ENCODE results near the gene GMDS.

The GMDS gene

DNA sequence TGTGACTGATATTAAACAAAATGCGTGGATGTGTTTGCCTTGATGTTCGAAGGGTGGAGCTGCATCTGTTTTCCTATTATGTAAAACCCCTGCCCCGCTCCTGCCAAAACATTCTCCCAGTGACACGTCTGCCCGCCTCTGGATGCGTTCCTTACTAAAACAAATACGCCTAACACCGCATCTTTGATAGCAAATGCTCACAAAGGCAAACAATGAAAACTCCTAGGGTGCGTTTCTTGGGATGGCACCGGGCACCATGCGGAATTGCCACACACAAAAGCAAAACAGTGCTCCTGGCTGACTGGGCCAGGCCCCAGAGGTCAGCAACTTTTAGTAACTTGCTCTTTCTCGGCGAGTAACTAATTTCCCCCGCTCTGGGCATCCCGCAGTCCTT lies 644.6 kb downstream of the GMDS start:
- no peak for DNase-seq (ENCODE audit: extremely low read depth, low read depth)
- TF ChIP-seq, protein P1, sequence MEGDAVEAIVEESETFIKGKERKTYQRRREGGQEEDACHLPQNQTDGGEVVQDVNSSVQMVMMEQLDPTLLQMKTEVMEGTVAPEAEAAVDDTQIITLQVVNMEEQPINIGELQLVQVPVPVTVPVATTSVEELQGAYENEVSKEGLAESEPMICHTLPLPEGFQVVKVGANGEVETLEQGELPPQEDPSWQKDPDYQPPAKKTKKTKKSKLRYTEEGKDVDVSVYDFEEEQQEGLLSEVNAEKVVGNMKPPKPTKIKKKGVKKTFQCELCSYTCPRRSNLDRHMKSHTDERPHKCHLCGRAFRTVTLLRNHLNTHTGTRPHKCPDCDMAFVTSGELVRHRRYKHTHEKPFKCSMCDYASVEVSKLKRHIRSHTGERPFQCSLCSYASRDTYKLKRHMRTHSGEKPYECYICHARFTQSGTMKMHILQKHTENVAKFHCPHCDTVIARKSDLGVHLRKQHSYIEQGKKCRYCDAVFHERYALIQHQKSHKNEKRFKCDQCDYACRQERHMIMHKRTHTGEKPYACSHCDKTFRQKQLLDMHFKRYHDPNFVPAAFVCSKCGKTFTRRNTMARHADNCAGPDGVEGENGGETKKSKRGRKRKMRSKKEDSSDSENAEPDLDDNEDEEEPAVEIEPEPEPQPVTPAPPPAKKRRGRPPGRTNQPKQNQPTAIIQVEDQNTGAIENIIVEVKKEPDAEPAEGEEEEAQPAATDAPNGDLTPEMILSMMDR (IDR thresholded peaks at IDR 0.05; ENCODE audit: low read depth, low read length), result no peak

DNA sequence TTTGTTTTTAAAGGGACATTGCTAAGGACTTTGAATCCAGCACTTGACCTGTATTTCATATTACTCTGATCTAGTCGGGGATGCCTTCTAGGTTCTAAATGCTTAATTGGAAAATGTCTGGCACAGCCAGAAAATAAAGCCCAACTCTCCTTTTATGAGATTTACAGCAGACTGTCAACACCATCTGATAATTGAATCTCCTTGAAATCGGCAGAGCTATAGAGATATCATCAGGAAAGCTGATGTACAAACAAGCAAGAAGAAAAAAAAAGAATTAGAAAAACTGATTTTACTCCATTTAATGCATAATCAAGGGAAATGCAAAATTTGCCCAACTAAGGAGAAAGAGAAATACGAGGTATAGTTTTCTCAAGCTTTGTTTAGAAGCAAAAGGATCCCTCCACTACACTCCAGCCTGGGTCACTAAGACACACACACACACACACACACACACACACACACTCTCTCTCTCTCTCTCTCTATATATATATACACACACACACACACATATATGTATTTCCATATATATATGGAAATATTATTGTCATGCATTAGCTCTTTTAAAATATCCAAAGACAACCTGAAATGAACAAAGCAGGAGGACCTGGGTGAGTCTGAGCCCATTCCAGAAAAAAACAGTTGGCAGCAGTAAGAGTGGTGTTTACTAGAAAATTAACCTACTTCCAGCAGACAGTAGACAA lies 645.2 kb downstream of the GMDS start:
- TF ChIP-seq, protein P1 (IDR thresholded peaks at IDR 0.05; ENCODE audit: low read depth, low read length), result no peak
- DNase-seq (ENCODE audit: extremely low read depth, low read depth), result no peak

DNA sequence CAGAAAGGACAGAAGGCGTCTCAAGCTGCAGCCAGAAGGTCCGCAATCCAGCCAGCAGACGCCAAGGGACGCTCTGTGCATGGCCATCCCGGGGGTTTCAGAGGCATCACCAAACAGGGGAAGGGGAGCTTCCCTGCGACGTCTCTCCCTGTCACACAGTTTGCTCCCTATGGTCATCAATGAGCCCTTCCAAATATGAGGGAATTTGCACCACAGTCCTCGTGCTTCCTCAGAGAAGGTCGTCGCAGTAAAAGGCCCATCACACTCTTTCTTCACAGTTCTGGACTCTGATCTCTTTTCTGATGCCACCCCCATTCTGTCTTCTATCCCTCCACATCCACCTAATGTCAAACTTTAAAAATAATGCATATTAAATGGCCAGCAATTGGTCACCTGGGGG lies 645.9 kb downstream of the GMDS start:
- DNase-seq (ENCODE audit: extremely low read depth, low read depth), result no peak
- TF ChIP-seq, protein P1 (IDR thresholded peaks at IDR 0.05; ENCODE audit: low read depth, low read length), result no peak

DNA sequence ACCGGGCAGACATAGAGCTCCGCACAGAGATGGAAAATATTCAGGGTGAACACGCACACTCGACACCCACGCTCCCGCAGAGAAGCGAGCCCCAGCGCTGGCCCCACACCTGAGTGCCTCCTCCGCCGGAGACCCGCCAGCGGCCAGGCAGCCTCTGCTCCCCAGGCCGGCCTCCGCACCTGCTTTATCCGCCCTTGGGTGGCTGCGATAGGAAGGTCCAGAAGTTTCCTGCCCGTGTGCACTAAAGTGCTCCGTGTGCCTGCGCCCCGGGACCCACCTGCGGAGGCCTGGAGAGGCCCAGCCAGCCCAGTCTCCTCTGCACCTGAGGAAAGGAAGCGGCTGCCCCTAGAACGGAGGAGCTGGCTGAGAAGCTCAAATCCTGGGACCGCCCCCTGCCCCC lies 646.5 kb downstream of the GMDS start:
- TF ChIP-seq, protein P1 (IDR thresholded peaks at IDR 0.05; ENCODE audit: low read depth, low read length), result no peak
- DNase-seq (ENCODE audit: extremely low read depth, low read depth), result no peak

DNA sequence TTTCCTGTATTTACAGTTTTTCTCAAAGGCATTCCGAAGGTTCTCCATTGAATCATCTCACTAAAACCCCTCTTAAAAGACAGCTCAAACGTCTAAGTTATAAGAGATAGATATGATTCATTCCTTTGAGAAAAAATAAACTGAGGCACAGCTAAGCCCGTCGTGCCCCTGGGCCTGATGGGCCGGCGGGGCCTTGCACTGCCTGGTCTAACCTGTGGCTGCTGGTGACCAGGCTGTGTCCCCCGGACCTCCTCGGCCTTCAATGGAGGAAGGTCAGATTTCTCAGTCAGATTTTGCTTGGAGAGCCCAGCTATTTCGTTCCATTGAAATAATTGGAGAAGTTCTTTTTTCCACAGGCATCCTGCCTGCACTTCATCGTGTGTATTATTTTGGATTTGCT lies 647.0 kb downstream of the GMDS start:
- TF ChIP-seq, protein P1 (IDR thresholded peaks at IDR 0.05; ENCODE audit: low read depth, low read length), result no peak
- DNase-seq (ENCODE audit: extremely low read depth, low read depth), result no peak

DNA sequence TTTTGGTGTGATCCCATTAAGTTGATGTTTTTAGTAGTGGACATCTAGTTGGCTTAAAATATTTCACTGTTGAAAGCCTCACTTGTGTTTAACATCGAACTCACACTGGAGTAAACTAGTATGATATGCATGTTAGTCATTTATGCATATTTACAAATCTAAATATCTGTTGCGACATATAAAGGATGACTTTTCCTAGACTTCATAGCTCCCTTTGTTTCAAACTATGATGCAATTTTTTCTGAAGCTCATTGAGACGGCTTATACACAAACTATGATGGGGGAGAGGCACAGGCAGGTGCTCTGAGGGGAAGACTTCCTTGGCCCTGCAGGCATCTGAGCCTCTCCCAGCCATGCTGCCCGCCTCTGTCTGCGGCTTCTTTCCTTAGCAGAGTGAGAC lies 647.5 kb downstream of the GMDS start:
- TF ChIP-seq, protein P1 (IDR thresholded peaks at IDR 0.05; ENCODE audit: low read depth, low read length), result no peak
- no peak for DNase-seq (ENCODE audit: extremely low read depth, low read depth)

DNA sequence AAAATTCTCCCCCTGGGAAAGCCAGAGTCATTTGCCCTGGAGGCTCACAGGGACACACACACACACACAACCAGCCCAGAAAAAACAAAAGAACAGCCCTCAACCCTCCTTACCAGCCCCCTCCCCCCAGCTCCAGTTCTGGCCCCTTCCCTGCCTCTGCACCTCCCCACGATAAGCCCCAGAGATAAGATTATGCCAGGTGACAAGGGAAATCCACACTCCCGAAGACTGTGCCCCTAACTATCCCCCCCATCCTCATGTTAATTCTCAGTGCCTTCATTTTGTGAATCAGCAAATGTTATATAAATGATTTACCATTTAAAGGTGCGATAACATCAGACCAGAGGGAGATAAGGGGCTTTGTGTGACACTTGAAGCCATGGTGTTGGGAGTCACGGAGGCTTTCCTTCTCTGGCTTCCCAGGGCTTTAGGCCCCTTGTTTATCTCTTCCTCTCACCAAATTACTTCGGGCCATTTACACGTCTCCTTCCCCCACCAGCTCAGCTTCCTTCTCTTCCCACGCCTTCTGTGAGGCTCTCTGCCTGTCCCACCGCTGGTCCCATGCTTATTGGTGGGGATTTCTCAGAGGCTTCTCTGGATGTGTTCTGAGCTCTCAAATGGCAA lies 648.2 kb downstream of the GMDS start:
- no peak for DNase-seq (ENCODE audit: extremely low read depth, low read depth)
- TF ChIP-seq, protein P1 (IDR thresholded peaks at IDR 0.05; ENCODE audit: low read depth, low read length), result no peak

Data from AG09319 (cell line).